Brain microvascular endothelial cell (primary cell): Measurements from ENCODE around the gene TTYH3.

Experiments
- DNase-seq: peaks from one replicate; pipeline ENCODE4 v3.0.0-alpha.2; 2020
- H3K27ac ChIP-seq: fragments of 250-450 bp; sonication (Bioruptor Pico); 2 replicates; pipeline ENCODE4 v1.5.1; 2020; ENCODE audit warnings: mild to moderate bottlenecking, moderate library complexity
- H3K27me3 ChIP-seq: fragments of 250-450 bp; sonication (Bioruptor Pico); replicated peaks from 2 replicates; pipeline ENCODE4 v1.5.1; 2020; ENCODE audit warnings: mild to moderate bottlenecking
- H3K36me3 ChIP-seq: fragments of 250-450 bp; sonication (Bioruptor Pico); replicated peaks from 2 replicates; pipeline ENCODE4 v1.5.1; 2020; ENCODE audit warnings: mild to moderate bottlenecking
- H3K4me3 ChIP-seq: 2 replicates; pipeline ENCODE4 v1.5.1; 2011; ENCODE audit warnings: low read depth, mild to moderate bottlenecking, control low read depth, low read length, moderate library complexity
- CTCF ChIP-seq: IDR thresholded peaks from 2 replicates; pipeline ENCODE4 v1.5.1; 2011; ENCODE audit warnings: low read depth, mild to moderate bottlenecking, moderate library complexity, low read length, control low read depth, inconsistent platforms; ENCODE audit errors: missing control alignments
- in situ Hi-C: cut with HindIII; loops from 2 replicates; pipeline ENCODE4 v1.10.0; 2017; ENCODE audit warnings: low sequenced_read_pairs, low pct_ligation_motif_present

Gene TTYH3

GRCh38 chr7:2660359-2661095 is 28.7 kb downstream of the TTYH3 start:
- peak; percentile 62 for TF ChIP-seq CTCF
- H3K36me3 ChIP-seq: peaks cover 40% of the 10 kb centered on the region
- in situ Hi-C loops: no loop called here

GRCh38 chr7:2661096-2661449 is 29.3 kb downstream of the TTYH3 start:
- DNase-seq: no peak
- in situ Hi-C loops: no loop called here
- H3K36me3 ChIP-seq: peaks cover 39% of the 10 kb centered on the region
- no peak for TF ChIP-seq CTCF
- H3K27me3 ChIP-seq: no peaks in the 10 kb centered on the region
- no peak overlapping the region for H3K4me3 ChIP-seq
- H3K27ac ChIP-seq: no peak overlapping the region

More at GRCh38 chr7:2660359-2661095, 28.7 kb downstream of the TTYH3 start:
- no peaks in the 10 kb centered on the region for H3K27me3 ChIP-seq
- DNase-seq: no peak
- H3K27ac ChIP-seq: no peak overlapping the region
- H3K4me3 ChIP-seq: no peak overlapping the region

- Histone ChIP-seq H3K36me3 (peaks cover 33% of the 10 kb centered on the region), H3K27me3 (no peaks in the 10 kb centered on the region), H3K27ac (no peak overlapping the region), H3K4me3 (no peak overlapping the region)
- peak; percentile 42 for TF ChIP-seq CTCF
- no peak for DNase-seq
- in situ Hi-C loops: no loop called here
Observed at GRCh38 chr7:2661602-2662272, 30.0 kb downstream of the TTYH3 start.

- H3K27me3 ChIP-seq: no peaks in the 10 kb centered on the region
- no peak overlapping the region for H3K4me3 ChIP-seq
- TF ChIP-seq CTCF: no peak
- no peak for DNase-seq
- H3K27ac ChIP-seq: no peak overlapping the region
- in situ Hi-C loops: no loop called here
- H3K36me3 ChIP-seq: peaks cover 27% of the 10 kb centered on the region
Observed at GRCh38 chr7:2662273-2663120, 30.7 kb downstream of the TTYH3 start.

- no peak overlapping the region for H3K27ac ChIP-seq
- no peaks in the 10 kb centered on the region for H3K27me3 ChIP-seq
- H3K4me3 ChIP-seq: no peak overlapping the region
- peaks cover 22% of the 10 kb centered on the region for H3K36me3 ChIP-seq
- no peak for TF ChIP-seq CTCF
- no peak for DNase-seq
- in situ Hi-C loops: no loop called here
Observed at GRCh38 chr7:2663121-2663886, 31.5 kb downstream of the TTYH3 start.
